NCI-H748 (cell line): ENCODE measurements around the gene TIGD4.

ENCODE experiments used
- DNase-seq: peaks from one replicate; lab custom pipeline; 2025; ENCODE audit not compliant: unreplicated experiment; lab: John Stamatoyannopoulos, UW

Gene TIGD4

DNA sequence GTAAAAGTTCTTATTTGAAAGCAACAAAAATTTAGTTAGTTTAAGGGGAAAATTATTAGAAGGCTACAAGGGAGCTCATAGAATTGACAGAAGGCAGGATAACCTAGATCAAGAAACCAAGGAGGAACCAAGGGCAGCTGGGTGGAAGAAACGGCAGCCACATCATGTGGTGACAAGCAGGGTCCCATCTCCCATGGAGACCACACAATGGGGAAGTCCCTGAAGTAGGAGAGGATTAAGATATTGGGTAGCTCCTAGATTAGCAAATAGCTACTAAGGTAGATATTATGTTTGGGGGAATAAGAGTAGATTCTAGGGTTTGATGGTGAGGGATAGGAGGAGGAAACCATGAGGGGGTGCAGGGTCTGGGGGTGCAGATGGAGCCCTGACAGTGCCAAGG is 51.7 kb downstream of the TIGD4 start:
- no peak for DNase-seq

DNA sequence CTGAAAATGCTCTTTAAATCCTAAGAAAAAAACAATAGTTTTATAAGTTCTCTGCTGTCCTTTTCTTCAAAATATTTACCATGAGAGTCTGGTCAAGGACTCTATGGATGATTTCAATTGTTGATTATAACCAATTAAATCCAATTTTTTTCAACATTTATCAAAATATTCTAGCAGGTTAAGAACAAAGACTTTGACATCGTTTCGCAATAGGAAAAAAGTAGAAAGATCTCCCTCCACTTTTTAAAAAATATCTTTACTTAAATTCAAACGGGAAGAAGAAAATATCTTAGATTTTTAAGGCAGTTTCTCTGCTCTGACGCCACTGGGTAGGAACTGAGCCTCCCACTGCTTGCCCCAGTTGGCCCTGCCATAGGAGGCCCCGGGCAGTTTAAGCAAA is 55.0 kb downstream of the TIGD4 start:
- no peak for DNase-seq

DNA sequence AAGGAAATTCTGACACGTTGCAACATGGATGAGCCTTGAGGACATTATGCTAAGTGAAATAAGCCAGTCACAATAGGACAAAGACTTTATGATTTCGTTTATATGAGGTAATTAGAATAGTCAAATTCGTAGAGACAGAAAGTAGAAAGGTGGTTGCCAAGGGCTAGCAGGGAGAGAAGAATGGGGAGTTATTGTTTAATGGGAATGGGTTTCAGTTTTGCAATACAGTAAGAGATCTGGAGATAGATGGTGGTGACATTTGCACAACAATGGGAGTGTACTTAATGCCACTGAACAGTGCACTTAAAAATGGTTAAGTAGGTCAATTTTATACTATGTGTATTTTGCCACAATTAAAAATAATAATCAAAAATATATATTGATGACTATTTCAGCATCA is 56.3 kb downstream of the TIGD4 start:
- no peak for DNase-seq

DNA sequence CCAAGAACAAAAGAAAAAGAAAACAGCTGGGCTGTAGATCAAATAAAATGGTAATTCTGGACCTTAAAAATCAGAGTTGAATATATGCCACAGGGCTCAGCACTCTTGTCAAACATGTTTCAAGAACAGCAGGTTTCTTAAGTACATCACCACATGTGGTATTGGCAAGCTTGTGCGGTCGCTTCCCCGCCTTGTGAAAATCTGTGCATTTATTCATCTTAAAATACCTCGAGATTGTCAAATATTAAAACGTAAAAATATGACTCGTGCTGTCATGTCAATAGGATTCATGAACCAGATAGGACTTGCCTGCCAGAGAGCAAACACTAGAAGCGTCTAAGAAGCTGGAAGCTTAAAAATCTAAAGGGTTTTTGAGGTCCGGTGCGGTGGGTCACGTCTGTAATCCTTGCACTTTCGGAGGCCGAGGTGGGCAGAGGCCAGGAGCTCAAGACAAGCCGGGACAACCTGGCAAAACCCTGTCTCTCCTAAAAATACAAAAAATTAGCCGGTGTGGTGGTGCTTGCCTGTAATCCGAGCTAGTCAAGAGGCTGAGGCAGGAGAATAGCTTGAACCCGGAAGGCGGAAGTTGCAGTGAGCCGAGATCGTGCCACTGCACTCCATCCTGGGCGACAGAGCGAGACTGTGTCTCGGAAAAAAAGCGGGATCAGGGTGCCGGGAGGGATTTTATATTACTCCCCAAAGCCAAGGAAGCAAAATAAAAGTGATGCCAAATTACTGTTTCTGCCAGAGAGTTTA is 59.6 kb downstream of the TIGD4 start:
- DNase-seq: no peak
